HepG2 (cell line): ENCODE results near the gene APRT. TPM values are rescaled to one million over a fixed set of nuclear protein-coding genes. Genes with fewer than 3 reads are reported as not detected.
A peak's percentile ranks its signal among the peaks of the same experiment; 100 is the strongest.

Experiments
- ATAC-seq: fragments of 200-7000 bp; cut with Tn5 transposase; 3 replicates; pipeline ENCODE4 v1.9.1; 2020; ENCODE audit warnings: mild to moderate bottlenecking, moderate library complexity
- BruUV-seq: library from RNA; stranded (reverse); fragments of 400-500 nt; replicated peaks from 2 replicates; lab custom pipeline; 2021; lab: Mats Ljungman, UMichigan
- CTCF ChIA-PET: fragments of 300-600 bp; formaldehyde crosslinking; extraction: SDS; loops from one replicate; lab custom pipeline; 2021; ENCODE audit warnings: low total read pairs, inconsistent platforms, low intra/inter-chr PET ratio; lab: Yijun Ruan, JAX
- POLR2A ChIA-PET: fragments of 350-600 bp; sonication (Branson Sonifier 250); formaldehyde crosslinking; loops from one replicate; lab custom pipeline; 2020; ENCODE audit warnings: antibody characterized with exemption, inconsistent platforms; lab: Yijun Ruan, JAX
- DNase-seq: peaks from one replicate; pipeline ENCODE4 v3.0.0-alpha.2; 2015; ENCODE audit warnings: low spot score
- FAIRE-seq: peaks from 3 replicates; lab custom pipeline; 2011; peaks lifted over from hg19 to GRCh38; lab: Jason Lieb, UNC
- H2AFZ ChIP-seq: one replicate; pipeline ENCODE4 v1.6.1; 2011; ENCODE audit warnings: low read length, inconsistent platforms
- H3K27ac ChIP-seq: fragments of 300-600 bp; 3 replicates; pipeline ENCODE4 v1.8.0; 2011; ENCODE audit warnings: mixed run types, mild to moderate bottlenecking, mixed read lengths, low read length, inconsistent platforms; ENCODE audit not compliant: insufficient read depth; ENCODE audit errors: extremely low read length
- H3K27me3 ChIP-seq, 2 experiments: fragments of 200-600 bp in 1 of 2; 2 replicates in 1 of 2; 3 replicates in 1 of 2; pipeline versions ENCODE4 v1.6.0 to v1.8.0; 2011; ENCODE audit warnings: low read length in 2 of 2, mild to moderate bottlenecking in 2 of 2, moderate library complexity in 2 of 2, inconsistent platforms in 1 of 2; ENCODE audit not compliant: insufficient read depth in 2 of 2, control insufficient read depth in 1 of 2
- H3K36me3 ChIP-seq, 2 experiments: fragments of 200-600 bp in 1 of 2; replicated peaks in 1 of 2; 2 replicates in 1 of 2; 3 replicates in 1 of 2; pipeline versions ENCODE4 v1.5.1 to v1.8.0; 2011; ENCODE audit warnings: low read length in 2 of 2, inconsistent platforms in 1 of 2; ENCODE audit not compliant: insufficient read depth in 2 of 2, control insufficient read depth in 1 of 2
- H3K4me1 ChIP-seq: 2 replicates; pipeline ENCODE4 v1.5.1; 2012; ENCODE audit warnings: low read length, inconsistent platforms; ENCODE audit not compliant: insufficient read depth
- H3K4me2 ChIP-seq: 2 replicates; pipeline ENCODE4 v1.6.0; 2011; ENCODE audit warnings: low read depth, low read length, inconsistent platforms
- H3K4me3 ChIP-seq, 3 experiments: fragments of 200-600 bp in 1 of 3; sonication (generic), shearing (Covaris generic) in 1 of 3; replicated peaks in 1 of 3; 2 replicates each; pipeline ENCODE4 v1.5.1; 2011 to 2016; ENCODE audit warnings: low read length in 3 of 3, inconsistent platforms in 2 of 3, low read depth in 2 of 3, mild to moderate bottlenecking in 2 of 3, control low read depth in 1 of 3, mixed read lengths in 1 of 3; ENCODE audit not compliant: insufficient read depth in 1 of 3
- H3K79me2 ChIP-seq: one replicate; pipeline ENCODE4 v1.6.1; 2011; ENCODE audit warnings: low read length, inconsistent platforms; ENCODE audit not compliant: insufficient read depth
- H3K9ac ChIP-seq: 2 replicates; pipeline ENCODE4 v1.6.0; 2011; ENCODE audit warnings: mild to moderate bottlenecking, low read depth, low read length, inconsistent platforms; ENCODE audit not compliant: insufficient read depth
- H3K9me3 ChIP-seq: 2 replicates; pipeline ENCODE4 v1.5.1; 2012; ENCODE audit warnings: mild to moderate bottlenecking, low read length
- H4K20me1 ChIP-seq: 2 replicates; pipeline ENCODE4 v1.6.0; 2011; ENCODE audit warnings: inconsistent platforms, mild to moderate bottlenecking, low read length, moderate library complexity; ENCODE audit not compliant: insufficient read depth
- HNRNPL ChIP-seq: fragments of 200-400 bp; formaldehyde crosslinking; IDR thresholded peaks from 2 replicates; pipeline ENCODE4 v1.6.1; 2017; ENCODE audit warnings: mild to moderate bottlenecking, low read depth, low read length
- RFX1 ChIP-seq: fragments of 450-650 bp; IDR thresholded peaks from 2 replicates; pipeline ENCODE4 v1.6.1; 2017
- SRSF1 ChIP-seq: fragments of 200-400 bp; formaldehyde crosslinking; optimal IDR thresholded peaks from 2 replicates; pipeline ENCODE3; 2017; ENCODE audit warnings: mild to moderate bottlenecking, low read depth, low read length, moderate library complexity
- ZBTB7B ChIP-seq: sonication (generic); formaldehyde crosslinking; IDR thresholded peaks from 2 replicates; pipeline ENCODE4 v1.4.0; 2020; ENCODE audit warnings: missing genetic modification reagents
- ZNF121 ChIP-seq: sonication (generic); formaldehyde crosslinking; IDR thresholded peaks from 2 replicates; pipeline ENCODE4 v1.5.0; 2020; ENCODE audit warnings: mild to moderate bottlenecking, missing genetic modification reagents
- ZNF34 ChIP-seq: sonication (generic); formaldehyde crosslinking; IDR thresholded peaks from 2 replicates; pipeline ENCODE4 v1.4.0; 2020; ENCODE audit warnings: mild to moderate bottlenecking, missing genetic modification reagents, borderline replicate concordance
- ZSCAN29 ChIP-seq: sonication (generic); formaldehyde crosslinking; conservative IDR thresholded peaks from 2 replicates; pipeline ENCODE4 v1.4.0; 2020; ENCODE audit warnings: mild to moderate bottlenecking, missing genetic modification reagents
- WGBS: methylation state at CpG from one replicate; pipeline ENCODE4 v1.1.6; 2017; ENCODE audit warnings: low lambda C conversion rate; 5-methylcytosine and 5-hydroxymethylcytosine counted together
- in situ Hi-C: cut with HindIII; loops from 2 replicates; pipeline ENCODE4 v1.10.0; 2017; ENCODE audit warnings: low pct_unique_long_range_greater_than_20kb; ENCODE audit not compliant: extremely low pct_ligation_motif_present
- intact Hi-C: fragments of 100-400 bp; cut with micrococcal nuclease; formaldehyde crosslinking; loops from one replicate; pipeline ENCODE4 v1.10.0; 2022; ENCODE audit not compliant: unreplicated experiment
- polyA plus RNA-seq, 8 experiments: library from polyadenylated mRNA; depleted of rRNA in 3 of 8; stranded (reverse) in 7 of 8; unstranded in 1 of 8; fragments of >200 nt; fragmentation: Illumina TruSeq in 4 of 8; extraction: Trizol in 4 of 8; gene quantifications; 2 replicates each; pipeline versions ENCODE4 v1.2.1 to v1.2.3, GENCODE V29; 2011 to 2016; ENCODE audit warnings: low read depth in 4 of 8, missing spikeins in 1 of 8, mixed read lengths in 1 of 8; ENCODE audit not compliant: insufficient read depth in 1 of 8
- total RNA-seq, 5 experiments: library from RNA; depleted of rRNA; stranded (reverse); fragments of >200 nt; fragmentation: Illumina TruSeq; extraction: Trizol; gene quantifications; 2 replicates each; pipeline ENCODE4 v1.2.3, GENCODE V29; 2016; ENCODE audit warnings: low read depth in 1 of 5
- TF ChIP-seq, protein P1 (sequence below): sonication (generic); formaldehyde crosslinking; IDR thresholded peaks from 2 replicates; pipeline ENCODE4 v1.5.0; 2020; ENCODE audit warnings: mild to moderate bottlenecking, missing genetic modification reagents
- TF ChIP-seq, protein P2 (sequence below): IDR thresholded peaks from 2 replicates; pipeline ENCODE4 v1.6.1; 2012; ENCODE audit warnings: inconsistent platforms

The APRT gene
- total and polyA plus RNA-seq, 2 of the 13 experiments (the other 11 are each of a cell fraction or from before 2014, with no cell fraction given) = 155 to 242 TPM

DNA sequence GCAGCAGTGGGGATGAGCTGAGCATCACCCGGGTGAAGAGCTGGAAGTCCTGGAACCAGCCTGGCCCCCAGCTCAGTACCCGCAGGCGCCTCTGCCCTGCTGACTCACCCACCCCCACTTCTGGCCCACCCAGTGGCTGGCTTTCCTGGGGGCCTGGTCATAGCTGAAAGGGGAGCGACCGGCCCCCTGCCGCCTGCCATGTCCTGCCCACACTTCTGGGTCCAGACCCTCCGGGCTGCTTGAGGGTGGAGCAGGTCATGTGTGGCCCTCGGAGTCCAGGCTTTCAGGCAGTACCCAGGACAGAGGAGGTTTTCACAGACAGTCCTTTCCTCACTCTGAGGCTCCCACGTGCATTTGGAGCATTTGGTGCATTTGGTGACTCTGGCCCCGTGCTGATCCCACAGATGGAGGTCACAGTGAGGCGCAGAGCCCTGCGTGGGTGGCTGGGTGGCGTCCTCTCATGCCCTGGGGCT lies 19.6 kb downstream of the APRT start:
- POLR2A ChIA-PET = interaction anchor here (0.7 to 1.6 kb wide), 4 partner anchors 11 to 55 kb away, joined by 3 to 5 read pairs (median 3); partner anchors contain the start of gene CDT1
- TF ChIP-seq ZNF34 (CRISPR knock-in tag) (0 out of 2 replicates have a peak, but pooled peaks have one; percentile 54), ZSCAN29 (CRISPR knock-in tag) (no peak), ZBTB7B (CRISPR knock-in tag) (peak; percentile 15; the same call in 1 of the 2 replicates), ZNF121 (CRISPR knock-in tag) (0 out of 2 replicates have a peak, but pooled peaks have one; percentile 5), HNRNPL (0 out of 2 replicates have a peak, but pooled peaks have one; percentile 33), RFX1 (no peak), SRSF1 (peak; percentile 39)
- TF ChIP-seq, protein P1, sequence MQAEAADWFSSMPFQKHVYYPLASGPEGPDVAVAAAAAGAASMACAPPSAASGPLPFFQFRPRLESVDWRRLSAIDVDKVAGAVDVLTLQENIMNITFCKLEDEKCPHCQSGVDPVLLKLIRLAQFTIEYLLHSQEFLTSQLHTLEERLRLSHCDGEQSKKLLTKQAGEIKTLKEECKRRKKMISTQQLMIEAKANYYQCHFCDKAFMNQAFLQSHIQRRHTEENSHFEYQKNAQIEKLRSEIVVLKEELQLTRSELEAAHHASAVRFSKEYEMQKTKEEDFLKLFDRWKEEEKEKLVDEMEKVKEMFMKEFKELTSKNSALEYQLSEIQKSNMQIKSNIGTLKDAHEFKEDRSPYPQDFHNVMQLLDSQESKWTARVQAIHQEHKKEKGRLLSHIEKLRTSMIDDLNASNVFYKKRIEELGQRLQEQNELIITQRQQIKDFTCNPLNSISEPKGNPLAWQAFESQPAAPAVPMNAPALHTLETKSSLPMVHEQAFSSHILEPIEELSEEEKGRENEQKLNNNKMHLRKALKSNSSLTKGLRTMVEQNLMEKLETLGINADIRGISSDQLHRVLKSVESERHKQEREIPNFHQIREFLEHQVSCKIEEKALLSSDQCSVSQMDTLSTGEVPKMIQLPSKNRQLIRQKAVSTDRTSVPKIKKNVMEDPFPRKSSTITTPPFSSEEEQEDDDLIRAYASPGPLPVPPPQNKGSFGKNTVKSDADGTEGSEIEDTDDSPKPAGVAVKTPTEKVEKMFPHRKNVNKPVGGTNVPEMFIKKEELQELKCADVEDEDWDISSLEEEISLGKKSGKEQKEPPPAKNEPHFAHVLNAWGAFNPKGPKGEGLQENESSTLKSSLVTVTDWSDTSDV (CRISPR knock-in tag) = 0 out of 2 replicates have a peak, but pooled peaks have one; percentile 15
- TF ChIP-seq, protein P2, sequence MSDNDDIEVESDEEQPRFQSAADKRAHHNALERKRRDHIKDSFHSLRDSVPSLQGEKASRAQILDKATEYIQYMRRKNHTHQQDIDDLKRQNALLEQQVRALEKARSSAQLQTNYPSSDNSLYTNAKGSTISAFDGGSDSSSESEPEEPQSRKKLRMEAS = 0 out of 2 replicates have a peak, but pooled peaks have one; percentile 3
- TF ChIP-seq, all 625 proteins: peak for 7

More for the DNA sequence above, 19.6 kb downstream of the APRT start:
- FAIRE-seq (no peak), ATAC-seq (peak; percentile 27), DNase-seq (no peak)
- no peak overlapping the region for H3K27ac ChIP-seq
- H3K79me2 ChIP-seq = no peaks in the 10 kb centered on the region
- peaks cover 1 to 5% of the 10 kb centered on the region in 2 experiments; a peak in 3 of 5 replicates for H3K27me3 ChIP-seq
- in situ Hi-C loops (no loop called here), intact Hi-C loops (no loop called here)
- peak overlapping the region in 1 of 3 experiments; percentile 52; a peak in 1 of 6 replicates for H3K4me3 ChIP-seq
- no peak overlapping the region for H2AFZ ChIP-seq
- H3K36me3 ChIP-seq = no peaks in the 10 kb centered on the region
- H3K4me1 ChIP-seq = peaks cover 86% of the 10 kb centered on the region
- WGBS = 25% methylated on average over 9 of the region's 13 CpGs
- CTCF ChIA-PET = no interaction called here
- H3K9me3 ChIP-seq = no peaks in the 10 kb centered on the region
- H3K4me2 ChIP-seq = peak overlapping the region; percentile 62; the same call in 1 of the 2 replicates
- no peak overlapping the region for H3K9ac ChIP-seq
- no TSS peak for BruUV-seq
- H4K20me1 ChIP-seq = no peaks in the 10 kb centered on the region
